Pons (tissue), 1 donor: Measurements from ENCODE around the gene IFT52.
"Not testable (repeated sequence)": the region's sequence is repeated elsewhere in the genome, so short reads cannot be mapped to it uniquely, and the experiment has no call there.

Experiments used
- DNase-seq: peaks from one replicate; pipeline ENCODE4 v3.0.0-alpha.2; 2016; ENCODE audit warnings: low spot score

Gene IFT52

DNA sequence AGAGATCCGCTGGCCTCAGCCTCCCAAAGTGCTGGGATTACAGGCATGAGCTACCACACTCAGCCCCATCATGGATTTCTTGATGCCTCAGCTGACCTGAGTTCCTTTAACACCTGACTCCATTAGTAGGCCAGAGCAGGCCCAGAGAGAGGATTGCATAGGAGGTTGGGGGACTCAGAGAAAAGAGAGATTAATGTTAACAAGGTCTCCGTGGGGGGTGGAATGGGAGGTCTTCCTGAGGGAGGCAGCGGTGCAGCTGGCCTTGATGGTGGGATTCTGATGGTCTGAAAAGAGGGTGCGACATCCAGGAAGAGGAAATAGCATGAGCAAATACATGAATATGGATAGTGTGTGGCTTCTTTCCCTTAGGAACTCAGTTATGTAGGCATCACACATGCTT is 22.0 kb upstream of the IFT52 start:
- no peak for DNase-seq

DNA sequence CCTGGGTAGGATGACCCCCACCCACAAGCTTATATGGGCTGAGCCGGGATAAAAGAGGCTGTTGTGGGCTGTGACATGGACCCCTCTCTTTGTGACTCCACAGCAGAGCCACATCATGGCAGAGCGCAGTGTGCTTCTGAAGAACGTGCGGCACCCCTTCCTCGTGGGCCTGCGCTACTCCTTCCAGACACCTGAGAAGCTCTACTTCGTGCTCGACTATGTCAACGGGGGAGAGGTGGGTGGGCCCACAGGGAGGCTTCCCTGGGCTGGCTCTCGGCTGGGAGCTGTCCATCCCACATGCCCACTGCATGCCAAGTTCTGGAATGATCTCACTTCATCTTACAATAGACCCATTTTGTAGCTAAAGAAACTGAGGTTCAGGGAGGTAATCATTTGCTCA is 21.5 kb upstream of the IFT52 start:
- DNase-seq: no peak

DNA sequence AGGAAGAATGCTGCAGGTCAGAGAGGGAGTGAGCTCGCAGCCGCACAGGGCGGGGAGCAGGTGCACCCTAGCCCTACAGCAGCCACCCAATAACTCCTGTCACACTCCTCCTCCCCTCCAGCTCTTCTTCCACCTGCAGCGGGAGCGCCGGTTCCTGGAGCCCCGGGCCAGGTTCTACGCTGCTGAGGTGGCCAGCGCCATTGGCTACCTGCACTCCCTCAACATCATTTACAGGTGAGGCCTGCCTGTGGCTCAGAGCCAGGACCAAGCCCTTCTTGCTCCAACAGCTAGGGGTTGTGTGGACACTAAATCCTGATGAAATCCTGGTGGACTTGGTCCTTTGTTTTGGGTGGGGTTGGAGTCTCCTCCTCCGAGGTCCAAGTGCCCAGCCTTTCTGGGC is 20.2 kb upstream of the IFT52 start:
- DNase-seq: no peak

DNA sequence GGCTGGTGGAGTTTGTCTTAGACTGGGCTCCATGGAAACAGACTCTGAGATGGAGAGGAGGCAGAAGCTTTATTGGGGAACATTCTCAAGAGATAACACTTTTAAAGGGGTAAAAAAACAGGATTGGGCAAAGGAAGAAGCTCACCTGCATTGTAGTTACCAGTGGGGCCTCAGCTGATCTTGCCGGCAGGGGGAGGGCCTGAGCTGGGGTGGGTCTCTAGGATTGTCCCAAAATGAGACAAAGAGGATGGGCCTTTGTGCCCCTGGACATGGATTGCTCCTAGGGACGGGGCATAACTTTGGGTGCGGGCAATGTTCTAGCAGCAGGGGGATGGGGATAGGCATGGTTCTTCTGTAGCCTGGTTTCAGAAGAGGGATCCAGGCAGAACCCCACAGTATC is 19.4 kb upstream of the IFT52 start:
- DNase-seq: no peak

GRCh38 chr20:43571771-43572170 is 19.0 kb upstream of the IFT52 start:
- no peak for DNase-seq

GRCh38 chr20:43572891-43573290 is 17.8 kb upstream of the IFT52 start:
- DNase-seq: no peak

DNA sequence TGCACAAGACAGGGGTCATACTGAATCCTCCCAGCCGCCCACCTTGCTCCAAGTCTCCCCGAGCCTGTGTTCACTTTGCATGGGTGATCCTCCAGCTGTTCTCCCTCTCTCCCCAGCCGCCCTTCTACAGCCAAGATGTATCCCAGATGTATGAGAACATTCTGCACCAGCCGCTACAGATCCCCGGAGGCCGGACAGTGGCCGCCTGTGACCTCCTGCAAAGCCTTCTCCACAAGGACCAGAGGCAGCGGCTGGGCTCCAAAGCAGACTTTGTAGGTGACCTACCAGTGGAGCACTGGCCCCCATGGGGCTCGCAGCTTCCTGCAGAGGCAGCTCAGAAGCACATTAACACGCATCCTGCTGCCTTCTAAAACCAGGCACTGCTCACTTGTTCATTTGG is 14.6 kb upstream of the IFT52 start:
- no peak for DNase-seq

GRCh38 chr20:43579861-43580793 is 10.6 kb upstream of the IFT52 start:
- DNase-seq: no peak

DNA sequence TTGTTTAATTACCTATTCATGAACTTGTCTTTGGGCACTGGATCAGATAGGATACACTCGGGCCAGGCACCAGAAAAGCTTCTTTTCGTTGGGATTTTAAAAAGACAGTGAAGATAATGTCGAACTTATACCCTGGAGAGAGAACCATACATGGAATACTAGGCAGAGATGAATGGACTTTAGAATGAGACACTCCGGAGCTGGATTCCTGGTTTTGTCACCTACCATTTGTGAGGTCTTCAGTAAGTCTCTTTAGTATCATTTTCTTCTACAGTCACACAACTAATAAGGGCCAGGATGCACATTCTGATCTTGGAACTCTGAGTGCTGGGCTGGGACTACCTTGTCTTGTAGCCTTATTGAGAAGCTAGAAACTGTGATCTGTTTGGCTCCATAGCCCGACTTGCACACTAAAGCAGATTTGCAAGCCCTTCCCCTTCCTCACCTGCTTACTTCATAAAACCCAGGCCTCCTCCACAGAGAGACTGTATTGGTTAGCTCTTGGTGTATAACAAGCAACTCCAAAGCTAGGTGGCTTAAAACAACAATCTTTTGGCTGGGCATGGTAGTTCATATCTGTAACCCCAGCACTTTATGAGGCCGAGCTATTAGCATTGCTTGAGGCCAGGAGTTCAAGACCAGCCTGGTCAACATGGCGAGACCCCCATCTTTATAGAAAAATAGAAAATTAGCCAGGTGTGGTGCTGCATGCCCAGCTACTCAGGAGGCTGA is 7.4 kb upstream of the IFT52 start:
- no peak for DNase-seq

DNA sequence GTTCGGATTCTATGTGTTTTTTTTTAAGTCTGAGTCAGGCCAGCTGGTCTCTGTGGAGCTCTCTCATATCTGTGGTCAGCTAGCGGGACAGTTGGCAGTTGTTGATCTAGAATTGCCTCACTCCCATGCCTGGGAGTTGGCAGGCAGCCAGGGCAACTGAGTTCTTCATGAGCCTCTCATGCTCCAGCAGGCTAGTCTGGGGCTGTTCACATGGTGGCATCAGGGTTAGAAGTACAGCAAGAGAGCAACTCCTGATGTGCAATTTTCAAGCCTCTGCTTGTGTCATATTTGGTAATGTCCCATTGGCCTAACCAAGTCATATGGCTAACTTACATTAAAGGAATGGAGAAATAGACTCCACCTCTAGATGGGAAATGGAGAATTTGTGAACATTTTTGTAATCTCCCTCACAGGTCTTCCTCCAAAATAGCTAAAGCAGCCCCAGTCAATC is 6.7 kb upstream of the IFT52 start:
- DNase-seq: peak; percentile 91

DNA sequence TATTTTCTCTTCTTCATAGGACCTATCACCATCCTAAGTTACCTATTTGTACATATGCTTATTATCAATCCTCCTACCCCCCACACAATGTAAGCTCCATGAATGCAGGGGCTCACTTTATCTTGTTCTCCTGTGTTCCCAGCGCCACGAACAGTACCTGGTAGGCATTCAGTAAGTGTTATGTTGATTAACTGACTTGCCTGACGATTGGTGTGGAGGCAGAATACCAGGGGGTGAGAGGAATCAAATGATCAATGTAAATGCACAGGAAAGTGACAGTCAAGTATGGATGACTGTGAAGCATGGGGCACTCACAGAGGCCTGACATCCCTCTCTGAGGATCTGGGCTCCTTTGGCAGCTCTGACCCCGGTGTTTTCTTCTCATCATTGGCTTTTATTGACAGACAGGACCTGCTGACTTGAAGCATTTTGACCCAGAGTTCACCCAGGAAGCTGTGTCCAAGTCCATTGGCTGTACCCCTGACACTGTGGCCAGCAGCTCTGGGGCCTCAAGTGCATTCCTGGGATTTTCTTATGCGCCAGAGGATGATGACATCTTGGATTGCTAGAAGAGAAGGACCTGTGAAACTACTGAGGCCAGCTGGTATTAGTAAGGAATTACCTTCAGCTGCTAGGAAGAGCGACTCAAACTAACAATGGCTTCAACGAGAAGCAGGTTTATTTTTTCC is 6.1 kb upstream of the IFT52 start:
- no peak for DNase-seq

GRCh38 chr20:43586641-43587040 is 4.1 kb upstream of the IFT52 start:
- DNase-seq: no peak

GRCh38 chr20:43588526-43588925 is 2.2 kb upstream of the IFT52 start:
- not testable (repeated sequence) for DNase-seq

DNA sequence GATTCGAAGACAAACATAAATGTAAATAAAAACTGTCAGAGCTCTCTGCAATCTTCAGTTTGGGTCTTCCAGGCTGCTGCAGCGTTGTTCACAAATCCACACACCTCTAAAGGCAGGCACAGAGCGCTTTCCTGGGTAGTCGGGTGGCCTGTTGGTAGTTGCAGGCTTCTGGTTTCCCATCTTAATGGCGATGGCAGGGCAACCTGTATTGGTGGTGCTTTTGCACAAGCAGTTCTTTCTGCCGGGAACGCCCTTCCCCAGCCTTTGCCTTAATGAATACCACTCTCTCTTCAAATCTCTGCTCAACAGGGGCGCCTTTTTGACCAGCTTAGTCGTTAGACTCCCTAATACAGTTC is 723 bp upstream of the IFT52 start:
- no peak for DNase-seq

DNA sequence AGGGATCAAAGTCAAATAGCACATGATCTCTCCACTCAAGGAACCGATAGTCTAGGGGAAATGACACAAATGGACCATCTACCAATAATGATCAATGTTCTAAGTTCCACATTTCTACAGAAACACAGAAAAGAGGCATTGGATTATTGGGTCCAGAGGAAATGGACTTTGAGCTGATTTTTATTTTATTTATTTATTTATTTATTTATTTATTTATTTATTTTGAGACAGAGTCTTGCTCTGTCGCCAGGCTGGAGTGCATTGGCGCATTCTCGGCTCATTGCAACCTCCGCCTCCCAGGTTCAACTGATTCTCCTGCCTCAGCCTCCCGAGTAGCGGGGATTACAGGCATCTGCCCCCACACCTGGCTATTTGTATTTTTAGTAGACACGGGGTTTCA is 11.2 kb downstream of the IFT52 start:
- not testable (repeated sequence) for DNase-seq

DNA sequence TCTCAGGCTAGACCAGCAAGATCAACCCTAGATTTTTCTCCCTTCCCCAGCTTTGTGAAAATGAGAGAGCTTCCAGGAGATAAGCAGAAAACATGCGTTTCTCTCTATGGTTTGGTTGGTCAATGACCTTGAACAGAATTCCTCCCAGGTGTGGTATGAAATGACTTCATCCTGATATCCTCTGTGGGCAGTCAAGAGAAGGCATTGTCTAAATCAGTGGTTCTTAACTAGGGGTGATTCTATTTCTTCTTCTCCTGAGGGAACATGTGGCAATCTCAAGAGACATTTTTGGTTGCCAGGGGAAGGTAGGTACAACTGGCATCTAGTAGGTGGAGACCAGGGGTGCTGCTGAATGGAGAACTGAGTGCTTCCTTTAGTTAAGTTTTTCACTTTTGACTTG is 12.4 kb downstream of the IFT52 start:
- no peak for DNase-seq

DNA sequence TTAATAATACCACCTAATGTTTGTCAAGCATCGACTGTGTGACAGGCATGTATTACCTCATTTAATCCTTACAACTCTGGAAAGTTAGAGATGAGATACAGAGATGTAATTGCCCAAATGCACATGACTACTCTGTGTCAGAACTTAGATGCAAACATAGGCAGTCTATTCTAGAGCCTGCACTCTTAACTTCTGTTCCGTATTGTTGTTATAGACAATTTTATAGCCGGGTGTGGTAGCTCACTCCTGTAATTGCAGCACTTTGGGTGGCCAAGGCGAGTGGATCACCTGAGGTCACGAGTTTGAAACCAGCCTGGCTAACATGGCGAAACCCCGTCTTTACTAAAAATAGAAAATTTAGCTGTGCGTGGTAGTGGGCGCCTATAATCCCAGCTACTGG is 15.0 kb downstream of the IFT52 start:
- DNase-seq: no peak

- not testable (repeated sequence) for DNase-seq
Observed at GRCh38 chr20:43607278-43607677, 16.5 kb downstream of the IFT52 start.

GRCh38 chr20:43631598-43631997 is 40.9 kb downstream of the IFT52 start:
- no peak for DNase-seq

GRCh38 chr20:43636429-43636828 is 45.7 kb downstream of the IFT52 start:
- no peak for DNase-seq

- no peak for DNase-seq
Observed at GRCh38 chr20:43642548-43642947, 51.8 kb downstream of the IFT52 start.

GRCh38 chr20:43650997-43651525 is 60.3 kb downstream of the IFT52 start:
- no peak for DNase-seq
